OCI-LY1 (cell line): ENCODE data around the gene MBNL2.

Experiments
- EZH2 ChIP-seq: fragments of 200-600 bp; sonication (generic), shearing (Covaris generic); IDR thresholded peaks from 2 replicates; pipeline ENCODE4 v1.8.0; 2017; ENCODE audit warnings: borderline replicate concordance, mixed run types, mild to moderate bottlenecking, antibody characterized with exemption, low read length, moderate library complexity, mixed read lengths
- TF ChIP-seq, protein P1 (sequence below): fragments of 200-600 bp; sonication (generic), shearing (Covaris generic); IDR thresholded peaks from 2 replicates; pipeline ENCODE4 v1.5.1; 2017; ENCODE audit warnings: mild to moderate bottlenecking, antibody characterized with exemption, low read length, moderate library complexity, mixed read lengths

DNA sequence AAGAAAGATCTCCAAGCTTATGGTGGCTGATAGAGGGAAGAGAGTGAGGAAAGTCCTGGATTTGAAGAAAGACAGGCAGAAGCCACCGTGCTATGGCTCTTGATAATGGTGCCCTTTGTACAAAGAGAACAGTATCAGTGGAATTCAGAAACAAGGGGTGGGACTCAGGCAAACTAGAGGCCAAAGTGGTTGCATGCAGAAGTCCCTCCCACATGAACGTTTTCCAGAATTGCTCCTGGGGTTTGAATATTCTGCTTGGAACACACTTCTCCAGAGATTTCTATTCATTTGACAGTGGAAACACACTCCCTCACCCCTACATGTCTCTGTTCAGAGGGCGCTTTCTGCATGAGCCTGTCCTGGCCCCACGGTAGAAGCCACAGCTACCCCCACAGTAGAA, 10.1 kb upstream of the MBNL2 start:
- TF ChIP-seq, protein P1, sequence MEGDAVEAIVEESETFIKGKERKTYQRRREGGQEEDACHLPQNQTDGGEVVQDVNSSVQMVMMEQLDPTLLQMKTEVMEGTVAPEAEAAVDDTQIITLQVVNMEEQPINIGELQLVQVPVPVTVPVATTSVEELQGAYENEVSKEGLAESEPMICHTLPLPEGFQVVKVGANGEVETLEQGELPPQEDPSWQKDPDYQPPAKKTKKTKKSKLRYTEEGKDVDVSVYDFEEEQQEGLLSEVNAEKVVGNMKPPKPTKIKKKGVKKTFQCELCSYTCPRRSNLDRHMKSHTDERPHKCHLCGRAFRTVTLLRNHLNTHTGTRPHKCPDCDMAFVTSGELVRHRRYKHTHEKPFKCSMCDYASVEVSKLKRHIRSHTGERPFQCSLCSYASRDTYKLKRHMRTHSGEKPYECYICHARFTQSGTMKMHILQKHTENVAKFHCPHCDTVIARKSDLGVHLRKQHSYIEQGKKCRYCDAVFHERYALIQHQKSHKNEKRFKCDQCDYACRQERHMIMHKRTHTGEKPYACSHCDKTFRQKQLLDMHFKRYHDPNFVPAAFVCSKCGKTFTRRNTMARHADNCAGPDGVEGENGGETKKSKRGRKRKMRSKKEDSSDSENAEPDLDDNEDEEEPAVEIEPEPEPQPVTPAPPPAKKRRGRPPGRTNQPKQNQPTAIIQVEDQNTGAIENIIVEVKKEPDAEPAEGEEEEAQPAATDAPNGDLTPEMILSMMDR = no peak
- TF ChIP-seq EZH2 = no peak
